ENCODE results near the gene PPFIA2.

The PPFIA2 gene

GRCh38 chr12:81441629-81442028, 317.5 kb downstream of the PPFIA2 start:
- no peak for DNase-seq (ENCODE audit: low spot score)

GRCh38 chr12:81440001-81440400, 319.1 kb downstream of the PPFIA2 start:
- DNase-seq (ENCODE audit: low spot score), result peak; percentile 47

GRCh38 chr12:81439344-81439743, 319.8 kb downstream of the PPFIA2 start:
- DNase-seq (ENCODE audit: low spot score), result no peak

- peak; percentile 17 for DNase-seq (ENCODE audit: low spot score)
Observed at GRCh38 chr12:81417056-81417455, 342.1 kb downstream of the PPFIA2 start.

GRCh38 chr12:81416571-81416970, 342.6 kb downstream of the PPFIA2 start:
- DNase-seq (ENCODE audit: low spot score), result peak; percentile 36

GRCh38 chr12:81414441-81414840, 344.7 kb downstream of the PPFIA2 start:
- no peak for DNase-seq (ENCODE audit: low spot score)

GRCh38 chr12:81412940-81413339, 346.2 kb downstream of the PPFIA2 start:
- no peak for DNase-seq (ENCODE audit: low spot score)

GRCh38 chr12:81403348-81403747, 355.8 kb downstream of the PPFIA2 start:
- no peak for DNase-seq (ENCODE audit: low spot score)

GRCh38 chr12:81401241-81401640, 357.9 kb downstream of the PPFIA2 start:
- no peak for DNase-seq (ENCODE audit: low spot score)

GRCh38 chr12:81400024-81400423, 359.1 kb downstream of the PPFIA2 start:
- DNase-seq (ENCODE audit: low spot score), result no peak

- DNase-seq (ENCODE audit: low spot score), result no peak
Observed at GRCh38 chr12:81395431-81395830, 363.7 kb downstream of the PPFIA2 start.

GRCh38 chr12:81389550-81390099, 369.5 kb downstream of the PPFIA2 start:
- DNase-seq (ENCODE audit: low spot score), result no peak

GRCh38 chr12:81386101-81386500, 373.0 kb downstream of the PPFIA2 start:
- DNase-seq (ENCODE audit: low spot score), result no peak

- DNase-seq (ENCODE audit: low spot score), result no peak
Observed at GRCh38 chr12:81381951-81382350, 377.2 kb downstream of the PPFIA2 start.

GRCh38 chr12:81378601-81379285, 380.4 kb downstream of the PPFIA2 start:
- no peak for DNase-seq (ENCODE audit: low spot score)

- no peak for DNase-seq (ENCODE audit: low spot score)
Observed at GRCh38 chr12:81377771-81378170, 381.4 kb downstream of the PPFIA2 start.

- DNase-seq (ENCODE audit: low spot score), result no peak
Observed at GRCh38 chr12:81375969-81376368, 383.2 kb downstream of the PPFIA2 start.

- no peak for DNase-seq (ENCODE audit: low spot score)
Observed at GRCh38 chr12:81370456-81370855, 388.7 kb downstream of the PPFIA2 start.

GRCh38 chr12:81369175-81369574, 390.0 kb downstream of the PPFIA2 start:
- peak; percentile 59 for DNase-seq (ENCODE audit: low spot score)

- DNase-seq (ENCODE audit: low spot score), result no peak
Observed at GRCh38 chr12:81365284-81365683, 393.9 kb downstream of the PPFIA2 start.

GRCh38 chr12:81360916-81361315, 398.2 kb downstream of the PPFIA2 start:
- DNase-seq (ENCODE audit: low spot score), result peak; percentile 76

GRCh38 chr12:81359736-81360135, 399.4 kb downstream of the PPFIA2 start:
- no peak for DNase-seq (ENCODE audit: low spot score)

GRCh38 chr12:81354327-81354932, 404.7 kb downstream of the PPFIA2 start:
- DNase-seq (ENCODE audit: low spot score), result no peak

- DNase-seq (ENCODE audit: low spot score), result no peak
Observed at GRCh38 chr12:81350309-81350708, 408.8 kb downstream of the PPFIA2 start.
